KMS-11 (cell line): ENCODE data around the gene C17orf50.

Experiments used
- H2AFZ ChIP-seq: fragments of 200-600 bp; sonication (generic); 2 replicates; pipeline ENCODE4 v1.6.1; 2016; ENCODE audit warnings: antibody characterized with exemption, mixed run types, low read depth
- H3K27ac ChIP-seq: fragments of 200-600 bp; sonication (generic); 2 replicates; pipeline ENCODE4 v1.6.1; 2016; ENCODE audit warnings: mild to moderate bottlenecking, mixed run types
- H3K27me3 ChIP-seq: fragments of 200-600 bp; sonication (generic); 2 replicates; pipeline ENCODE4 v1.6.1; 2017; ENCODE audit warnings: mild to moderate bottlenecking, low read depth, mixed run types, moderate library complexity; ENCODE audit not compliant: insufficient read depth
- H3K36me3 ChIP-seq: fragments of 200-600 bp; sonication (generic); 2 replicates; pipeline ENCODE4 v1.6.1; 2017; ENCODE audit warnings: mild to moderate bottlenecking, mixed run types; ENCODE audit not compliant: insufficient read depth
- H3K4me1 ChIP-seq: fragments of 200-600 bp; sonication (generic); 2 replicates; pipeline ENCODE4 v1.6.1; 2016; ENCODE audit warnings: mild to moderate bottlenecking, low read depth, mixed run types; ENCODE audit not compliant: poor library complexity, severe bottlenecking
- H3K4me2 ChIP-seq: fragments of 200-600 bp; sonication (generic); 2 replicates; pipeline ENCODE4 v1.7.0; 2016; ENCODE audit warnings: mild to moderate bottlenecking, mixed run types
- H3K4me3 ChIP-seq: fragments of 200-600 bp; sonication (generic); IDR thresholded peaks from 2 replicates; pipeline ENCODE4 v1.6.1; 2017; ENCODE audit warnings: low read depth, low read length, mixed read lengths; ENCODE audit not compliant: insufficient read depth
- H3K79me2 ChIP-seq: fragments of 200-600 bp; sonication (generic); 2 replicates; pipeline ENCODE4 v1.6.1; 2016; ENCODE audit warnings: low read depth, mixed run types; ENCODE audit not compliant: insufficient read depth
- H3K9ac ChIP-seq: fragments of 200-600 bp; sonication (generic); 2 replicates; pipeline ENCODE4 v1.6.1; 2016; ENCODE audit warnings: mild to moderate bottlenecking, mixed run types
- H4K20me1 ChIP-seq: fragments of 200-600 bp; sonication (generic); 2 replicates; pipeline ENCODE4 v1.6.1; 2016; ENCODE audit warnings: mild to moderate bottlenecking, mixed run types; ENCODE audit not compliant: insufficient read depth
- CTCF ChIP-seq: fragments of 200-600 bp; sonication (generic); conservative IDR thresholded peaks from 2 replicates; pipeline ENCODE4 v1.6.1; 2017; ENCODE audit warnings: low read depth, mild to moderate bottlenecking, antibody characterized with exemption, low read length, moderate library complexity, mixed read lengths

The C17orf50 gene

DNA sequence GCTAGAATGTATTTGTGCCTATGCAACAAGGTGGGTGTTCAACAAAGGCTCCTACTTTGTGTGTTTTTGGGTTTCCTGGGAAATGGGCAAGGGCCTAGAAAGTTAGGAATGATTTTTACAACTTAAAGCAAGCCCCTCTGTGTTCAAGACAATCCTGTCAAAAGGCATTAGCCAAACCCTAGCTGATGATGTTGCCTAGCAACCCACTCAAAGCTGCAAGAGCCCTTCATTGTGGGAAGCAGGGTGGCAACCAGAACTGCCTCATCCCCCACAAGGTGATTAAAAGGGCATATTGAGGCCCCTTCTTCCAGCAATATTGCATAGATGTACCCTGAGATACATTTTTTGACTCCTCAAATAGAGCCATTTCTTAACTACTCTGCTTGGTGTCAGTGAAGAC, 45.3 kb upstream of the C17orf50 start:
- no peaks in the 10 kb centered on the region for H3K36me3 ChIP-seq
- no peaks in the 10 kb centered on the region for H4K20me1 ChIP-seq
- H3K9ac ChIP-seq = no peak overlapping the region
- no peak overlapping the region for H2AFZ ChIP-seq
- H3K4me2 ChIP-seq = no peak overlapping the region
- no peak overlapping the region for H3K4me3 ChIP-seq
- H3K79me2 ChIP-seq = no peaks in the 10 kb centered on the region
- H3K27ac ChIP-seq = no peak overlapping the region
- no peaks in the 10 kb centered on the region for H3K27me3 ChIP-seq
- no peak for TF ChIP-seq CTCF
- H3K4me1 ChIP-seq = no peaks in the 10 kb centered on the region

DNA sequence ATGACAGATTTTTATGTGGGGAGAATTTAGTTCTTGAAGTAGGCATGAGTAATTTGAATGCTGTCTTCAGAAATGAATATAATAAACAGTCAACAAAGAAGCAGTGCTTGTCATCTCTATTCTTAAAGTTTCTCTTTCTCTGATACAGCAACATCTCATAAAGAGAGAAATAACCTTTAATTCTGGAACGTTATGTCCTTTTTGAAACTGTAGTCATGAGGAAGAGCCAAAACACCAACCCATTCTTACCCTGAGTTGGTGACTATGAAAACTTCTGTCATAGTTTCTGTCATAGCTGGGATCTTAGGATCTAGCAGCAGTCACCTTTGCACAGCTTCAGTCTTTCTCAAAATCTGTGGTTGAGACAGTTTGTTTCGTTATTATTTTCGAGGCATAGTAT, 44.5 kb upstream of the C17orf50 start:
- Histone ChIP-seq H3K27ac (no peak overlapping the region), H4K20me1 (no peaks in the 10 kb centered on the region), H3K9ac (no peak overlapping the region), H3K4me3 (no peak overlapping the region), H3K4me2 (no peak overlapping the region), H3K4me1 (no peaks in the 10 kb centered on the region), H3K36me3 (no peaks in the 10 kb centered on the region), H3K79me2 (no peaks in the 10 kb centered on the region), H3K27me3 (no peaks in the 10 kb centered on the region), H2AFZ (no peak overlapping the region)
- TF ChIP-seq CTCF = no peak

DNA sequence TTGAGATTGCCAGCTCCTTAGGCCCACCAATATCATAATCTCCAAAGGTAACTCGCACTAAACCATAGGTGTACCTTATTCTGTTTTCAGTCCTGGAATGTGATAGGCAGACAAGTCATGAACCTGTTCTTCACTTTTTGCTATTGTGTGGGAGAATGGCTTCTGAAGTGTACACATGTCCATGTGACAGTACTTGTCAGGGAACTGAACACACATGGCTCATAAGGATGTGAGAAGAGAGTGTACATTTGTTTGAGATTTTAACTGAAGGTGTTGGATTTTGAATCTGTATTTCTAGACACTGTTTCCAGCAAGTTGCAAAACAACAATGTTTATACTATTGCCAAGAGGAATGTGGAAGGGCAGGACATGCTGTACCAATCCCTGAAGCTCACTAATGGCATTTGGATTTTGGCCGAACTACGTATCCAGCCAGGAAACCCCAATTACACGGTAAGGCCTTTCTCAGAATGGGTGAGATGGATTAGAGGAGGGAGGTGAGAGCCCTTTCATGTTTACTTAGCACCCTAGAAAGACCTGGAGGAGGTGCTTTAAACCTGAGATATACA, 43.7 kb upstream of the C17orf50 start:
- Histone ChIP-seq H3K36me3 (no peaks in the 10 kb centered on the region), H3K27ac (no peak overlapping the region)
- no peak for TF ChIP-seq CTCF

DNA sequence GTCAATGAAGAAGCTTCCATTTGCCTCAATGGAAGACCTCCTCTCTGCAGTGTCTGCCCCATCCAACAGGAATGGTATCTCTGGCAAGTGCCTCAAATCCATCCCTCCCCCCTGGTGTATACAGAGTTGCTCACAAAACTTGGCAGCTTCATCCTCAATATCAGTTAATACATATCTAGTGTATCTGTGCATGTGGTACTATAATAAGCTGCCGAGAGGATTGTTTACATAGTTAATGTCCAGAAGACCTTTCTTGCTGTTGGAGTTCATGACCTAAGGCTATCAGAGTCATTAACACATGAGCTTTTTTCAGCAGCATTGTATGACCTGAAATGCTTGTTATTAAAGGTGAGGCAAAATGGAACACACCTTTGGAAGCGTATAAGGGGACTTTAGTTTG, 43.2 kb upstream of the C17orf50 start:
- H3K79me2 ChIP-seq = no peaks in the 10 kb centered on the region
- no peaks in the 10 kb centered on the region for H4K20me1 ChIP-seq
- H3K9ac ChIP-seq = no peak overlapping the region
- no peak overlapping the region for H3K27ac ChIP-seq
- H3K4me3 ChIP-seq = no peak overlapping the region
- 0 out of 2 replicates have a peak, but pooled peaks cover under 1% of the 10 kb centered on the region for H3K36me3 ChIP-seq
- H2AFZ ChIP-seq = no peak overlapping the region
- no peaks in the 10 kb centered on the region for H3K4me1 ChIP-seq
- no peaks in the 10 kb centered on the region for H3K27me3 ChIP-seq
- no peak overlapping the region for H3K4me2 ChIP-seq
- no peak for TF ChIP-seq CTCF

More for the DNA sequence above, 43.7 kb upstream of the C17orf50 start:
- Histone ChIP-seq H3K27me3 (no peaks in the 10 kb centered on the region), H4K20me1 (no peaks in the 10 kb centered on the region), H3K4me2 (no peak overlapping the region), H3K79me2 (no peaks in the 10 kb centered on the region), H3K4me1 (no peaks in the 10 kb centered on the region), H3K9ac (no peak overlapping the region), H2AFZ (no peak overlapping the region), H3K4me3 (no peak overlapping the region)
